Heart right ventricle (tissue), 16 donors: Measurements from ENCODE around the gene SSTR4. TPM values are rescaled to one million over a fixed set of nuclear protein-coding genes. Genes with fewer than 3 reads are reported as not detected.

Experiments
- ATAC-seq, 8 donors: fragments of 200-7000 bp; cut with Tn5 transposase; one replicate each; pipeline ENCODE4 v1.9.1; 2020; ENCODE audit warnings: mild to moderate bottlenecking in 8 of 8, moderate library complexity in 8 of 8, moderate number of reproducible peaks in 1 of 8
- DNase-seq, 2 donors: peaks; one replicate each; pipeline ENCODE4 v3.0.0-alpha.2; 2020
- H3K27ac ChIP-seq, 10 donors: fragments of 200-600 bp; sonication (generic) in 2 of 10; one replicate each; pipeline versions ENCODE4 v1.5.0 to v1.8.0; 2020 to 2022; ENCODE audit warnings: mild to moderate bottlenecking in 3 of 10
- H3K27me3 ChIP-seq, 7 donors: fragments of 200-600 bp; one replicate each; pipeline ENCODE4 v1.8.0; 2021 to 2022; ENCODE audit warnings: mild to moderate bottlenecking in 2 of 7
- H3K36me3 ChIP-seq, 9 donors: fragments of 200-600 bp; sonication (generic) in 1 of 9; one replicate each; pipeline versions ENCODE4 v1.5.0 to v1.8.0; 2020 to 2022; ENCODE audit warnings: mild to moderate bottlenecking in 2 of 9
- H3K4me1 ChIP-seq, 9 donors: fragments of 200-600 bp; sonication (generic) in 1 of 9; one replicate each; pipeline versions ENCODE4 v1.5.0 to v1.8.0; 2020 to 2022; ENCODE audit warnings: mild to moderate bottlenecking in 4 of 9
- H3K4me3 ChIP-seq, 10 donors: fragments of 200-600 bp; sonication (generic) in 2 of 10; one replicate each; pipeline versions ENCODE4 v1.5.0 to v1.8.0; 2020 to 2022; ENCODE audit warnings: mild to moderate bottlenecking in 7 of 10, moderate library complexity in 2 of 10
- H3K9me3 ChIP-seq, 11 donors: fragments of 200-600 bp in 10 of 11; sonication (generic) in 2 of 11; one replicate each; pipeline versions ENCODE4 v1.5.0 to v1.8.0; 2013 to 2022; ENCODE audit warnings: mild to moderate bottlenecking in 2 of 11, control low read depth in 1 of 11, moderate library complexity in 1 of 11
- WGBS, 2 donors: extraction: QIAGEN DNeasy Blood & Tissue Kit; methylation state at CpG; one replicate each; pipeline ENCODE4 v1.1.7; 2013; ENCODE audit warnings: inconsistent platforms in 1 of 2; 5-methylcytosine and 5-hydroxymethylcytosine counted together
- intact Hi-C, 10 donors: fragments of 100-400 bp; cut with DNase I; formaldehyde crosslinking; loops; one replicate each; pipeline versions ENCODE4 v1.11.1 to v1.14.2; 2022
- polyA plus RNA-seq, 2 donors: library from polyadenylated mRNA; stranded (reverse); fragments of 200-250 nt; gene quantifications; one replicate each; pipeline ENCODE4 v1.2.3, GENCODE V29; 2013
- total RNA-seq, 10 donors: library from RNA; stranded (reverse); fragmentation: NEBNext Ultra II Directional in 3 of 10; extraction: Animal tissue kit (Norgen Biotek cat#: 25700) in 3 of 10; gene quantifications; one replicate each; pipeline versions ENCODE4 v1.2.1 to v1.2.4, GENCODE V29; 2021 to 2023
- TF ChIP-seq, protein P1 (sequence below), 9 donors: fragments of 200-600 bp; sonication (generic) in 2 of 9; IDR thresholded peaks; one replicate each; pipeline versions ENCODE4 v1.5.0 to v1.8.0; 2021 to 2022; ENCODE audit warnings: antibody characterized with exemption in 9 of 9, mild to moderate bottlenecking in 5 of 9, moderate library complexity in 1 of 9
- donor health status: Arrhythmogenic right ventricular cardiomyopathy.
- donor health status: ischemic (EF 13 %, LVEDD 7.1; RV severe dilation, severe dysfunction).
- donor health status: healthy with polysubstance abuse.
- donor health status: DM: no; HTN: yes; CAD: no.
- donor health status: DM: no; HTN: no; CAD: no.
- donor health status: ischemic (EF 25% LVEDD 6.9; RV normal size, moderate dysfunction).
- donor health status: ischemic (EF 25% LVEDD 5.7; RV mildly dilated, moderate dysfunction).
- donor health status: healthy.
- donor health status: DM: yes; HTN: yes; CAD: no.
- donor health status: Ischemic cardiomyopathy.
- donor health status: ischemic (EF 35%, LVEDD 5.7; RV mildly dilated, moderate dysfunction).
- donor health status: nonischemic (EF 11% LVEDD 7.7; RV severe dilation, severe dysfunction).
- donor health status: DM: yes; HTN: yes; CAD: no.
- donor health status: PGD.
- donor health status: ischemic (EF 29% LVEDD 5.4; RV normal size, mild dysfunction).
- donor health status: nonischemic (EF 23%, LVEDD 6.1; RV moderate dilation, normal function).

The SSTR4 gene
- total and polyA plus RNA-seq, 12 donors: not detected

- H3K27me3 ChIP-seq: no peaks in the 10 kb centered on the region
- ATAC-seq (peak in 2 of 8 donors; percentile 16 to 35), DNase-seq (no peak)
- no peak overlapping the region for H3K27ac ChIP-seq
- TF ChIP-seq, protein P1, sequence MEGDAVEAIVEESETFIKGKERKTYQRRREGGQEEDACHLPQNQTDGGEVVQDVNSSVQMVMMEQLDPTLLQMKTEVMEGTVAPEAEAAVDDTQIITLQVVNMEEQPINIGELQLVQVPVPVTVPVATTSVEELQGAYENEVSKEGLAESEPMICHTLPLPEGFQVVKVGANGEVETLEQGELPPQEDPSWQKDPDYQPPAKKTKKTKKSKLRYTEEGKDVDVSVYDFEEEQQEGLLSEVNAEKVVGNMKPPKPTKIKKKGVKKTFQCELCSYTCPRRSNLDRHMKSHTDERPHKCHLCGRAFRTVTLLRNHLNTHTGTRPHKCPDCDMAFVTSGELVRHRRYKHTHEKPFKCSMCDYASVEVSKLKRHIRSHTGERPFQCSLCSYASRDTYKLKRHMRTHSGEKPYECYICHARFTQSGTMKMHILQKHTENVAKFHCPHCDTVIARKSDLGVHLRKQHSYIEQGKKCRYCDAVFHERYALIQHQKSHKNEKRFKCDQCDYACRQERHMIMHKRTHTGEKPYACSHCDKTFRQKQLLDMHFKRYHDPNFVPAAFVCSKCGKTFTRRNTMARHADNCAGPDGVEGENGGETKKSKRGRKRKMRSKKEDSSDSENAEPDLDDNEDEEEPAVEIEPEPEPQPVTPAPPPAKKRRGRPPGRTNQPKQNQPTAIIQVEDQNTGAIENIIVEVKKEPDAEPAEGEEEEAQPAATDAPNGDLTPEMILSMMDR (IDR thresholded peaks at IDR 0.05): peak in 2 of 9 donors; percentile 13 to 19
- H3K4me1 ChIP-seq: peaks cover 0 to 14% (median 0%) of the 10 kb centered on the region in 9 donors
- WGBS, 2 donors: 63 to 72% methylated on average over 1 of the region's 1 CpG
- H3K4me3 ChIP-seq: no peak overlapping the region
- intact Hi-C loops: no loop called here
- no peaks in the 10 kb centered on the region for H3K36me3 ChIP-seq
- no peaks in the 10 kb centered on the region for H3K9me3 ChIP-seq
Measured at GRCh38 chr20:23021541-23021940, 13.6 kb upstream of the SSTR4 start.

GRCh38 chr20:23021951-23022350, 13.2 kb upstream of the SSTR4 start:
- no peak overlapping the region for H3K4me3 ChIP-seq
- no peak for DNase-seq
- H3K27me3 ChIP-seq: peaks cover 0 to 3% (median 0%) of the 10 kb centered on the region in 7 donors
- H3K27ac ChIP-seq: no peak overlapping the region
- TF ChIP-seq, protein P1 (IDR thresholded peaks at IDR 0.05): no peak
- WGBS, 2 donors: 96 to 98% methylated on average over 5 of the region's 5 CpGs
- intact Hi-C loops: no loop called here
- ATAC-seq: no peak
- peaks cover 0 to 14% (median 0%) of the 10 kb centered on the region in 9 donors for H3K4me1 ChIP-seq
- H3K9me3 ChIP-seq: no peaks in the 10 kb centered on the region
- H3K36me3 ChIP-seq: no peaks in the 10 kb centered on the region

- H3K4me3 ChIP-seq: no peak overlapping the region
- ATAC-seq (no peak), DNase-seq (no peak)
- H3K9me3 ChIP-seq: no peaks in the 10 kb centered on the region
- intact Hi-C loops: no loop called here
- H3K4me1 ChIP-seq: peaks cover 0 to 14% (median 0%) of the 10 kb centered on the region in 9 donors
- H3K36me3 ChIP-seq: no peaks in the 10 kb centered on the region
- H3K27me3 ChIP-seq: peaks cover 0 to 9% (median 0%) of the 10 kb centered on the region in 7 donors
- no peak overlapping the region for H3K27ac ChIP-seq
- 84 to 85% methylated on average over 4 of the region's 4 CpGs for WGBS, 2 donors
- TF ChIP-seq, protein P1 (IDR thresholded peaks at IDR 0.05): no peak
Measured at GRCh38 chr20:23022849-23023248, 12.3 kb upstream of the SSTR4 start.

DNA sequence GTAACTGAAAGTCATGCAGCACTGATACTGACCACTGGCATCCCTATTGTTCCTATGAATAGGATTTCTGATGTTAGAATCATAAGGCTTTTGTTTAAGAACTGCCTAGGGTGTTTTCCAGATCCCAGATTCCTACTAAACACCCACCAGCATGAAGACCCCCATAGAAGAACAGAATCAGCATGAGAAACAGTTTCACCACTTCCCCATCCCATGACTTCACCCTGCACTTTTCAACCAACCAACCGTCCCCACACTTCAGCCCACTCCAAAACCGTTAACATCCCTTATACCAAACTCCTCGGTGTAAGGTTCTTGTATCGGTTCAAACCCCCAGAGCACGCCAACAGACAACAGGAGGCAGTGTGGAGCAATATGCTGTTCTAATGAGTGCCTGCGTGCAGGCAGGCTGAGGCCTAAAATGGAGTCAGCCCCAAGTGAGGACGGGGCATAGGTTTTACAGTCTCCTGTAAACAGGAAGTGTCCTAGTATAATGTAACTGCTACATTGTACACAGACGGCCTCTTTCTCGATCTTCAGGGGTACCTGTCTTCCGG, 11.4 kb upstream of the SSTR4 start:
- H3K9me3 ChIP-seq: no peaks in the 10 kb centered on the region
- DNase-seq: no peak
- 94% methylated on average over 10 of the region's 10 CpGs for WGBS, 2 donors
- H3K27ac ChIP-seq: no peak overlapping the region
- H3K4me3 ChIP-seq: no peak overlapping the region
- peak in 1 of 8 donors; percentile 42 for ATAC-seq
- intact Hi-C loops: no loop called here
- no peaks in the 10 kb centered on the region for H3K36me3 ChIP-seq
- H3K27me3 ChIP-seq: peaks cover 0 to 9% (median 3%) of the 10 kb centered on the region in 7 donors
- H3K4me1 ChIP-seq: peaks cover 0 to 19% (median 0%) of the 10 kb centered on the region in 9 donors
- TF ChIP-seq, protein P1 (IDR thresholded peaks at IDR 0.05): no peak
